CD4-positive, alpha-beta T cell treated with Interferon gamma for 1 hour (primary cell): ENCODE measurements around the gene TIMM9.
A peak's percentile ranks its signal among the peaks of the same experiment; 100 is the strongest.
"Not testable (repeated sequence)": the region's sequence is repeated elsewhere in the genome, so short reads cannot be mapped to it uniquely, and the experiment has no call there.

Experiments used
- DNase-seq: peaks from one replicate; pipeline ENCODE4 v3.0.0-alpha.2; 2020

Gene TIMM9

GRCh38 chr14:58397156-58397555 lies 30.2 kb downstream of the TIMM9 start:
- DNase-seq: no peak

- peak; percentile 79 for DNase-seq
Measured at GRCh38 chr14:58395812-58396788, 31.2 kb downstream of the TIMM9 start, which contains the start of gene TOMM20L. TOMM20L (plus strand) TSS chr14:58395930; CDS start chr14:58395958, 28 bp downstream.

- no peak for DNase-seq
Measured at GRCh38 chr14:58395562-58395811, 31.8 kb downstream of the TIMM9 start.

- no peak for DNase-seq
Measured at GRCh38 chr14:58390830-58391229, 36.5 kb downstream of the TIMM9 start.

- DNase-seq: no peak
Measured at GRCh38 chr14:58376791-58377190, 50.5 kb downstream of the TIMM9 start.

GRCh38 chr14:58368956-58369355 lies 58.4 kb downstream of the TIMM9 start:
- no peak for DNase-seq

GRCh38 chr14:58367296-58367695 lies 60.0 kb downstream of the TIMM9 start:
- no peak for DNase-seq

GRCh38 chr14:58364316-58364715 lies 63.0 kb downstream of the TIMM9 start:
- no peak for DNase-seq

- DNase-seq: no peak
Measured at GRCh38 chr14:58362798-58363412, 64.4 kb downstream of the TIMM9 start.

- DNase-seq: not testable (repeated sequence)
Measured at GRCh38 chr14:58362272-58362671, 65.1 kb downstream of the TIMM9 start.
